Activated T-helper 2 cell treated with anti-CD3 and anti-CD28 coated beads, Interferon-gamma antibody, Interleukin-2, Interleukin-4, amounts not matched to agents 10 μg/mL and 5 μg/mL and 100 μg/mL, durations not matched to agents 14 hours and 24 hours and 36 hours (primary cell): Measurements from ENCODE around the gene KLK2. TPM values are rescaled to one million over a fixed set of nuclear protein-coding genes. Genes with fewer than 3 reads are reported as not detected.

Source experiments
- DNase-seq: peaks from one replicate; pipeline ENCODE4 v3.0.0; 2021; ENCODE audit warnings: low spot score
- H3K27ac Mint-ChIP-seq: one replicate; pipeline ENCODE4 v1.8.0; 2021; ENCODE audit warnings: mixed read lengths
- H3K27me3 Mint-ChIP-seq: one replicate; pipeline ENCODE4 v1.8.0; 2021; ENCODE audit warnings: low read depth, mixed read lengths
- H3K36me3 Mint-ChIP-seq: one replicate; pipeline ENCODE4 v1.8.0; 2021; ENCODE audit warnings: low read depth, mixed read lengths
- H3K4me1 Mint-ChIP-seq: one replicate; pipeline ENCODE4 v1.8.0; 2021; ENCODE audit warnings: low read depth, mixed read lengths
- H3K4me3 Mint-ChIP-seq: one replicate; pipeline ENCODE4 v1.8.0; 2021; ENCODE audit warnings: low read depth, mild to moderate bottlenecking, moderate library complexity, mixed read lengths
- H3K9me3 Mint-ChIP-seq: one replicate; pipeline ENCODE4 v1.8.0; 2021; ENCODE audit warnings: mixed read lengths
- intact Hi-C: fragments of 100-400 bp; cut with micrococcal nuclease; formaldehyde crosslinking; loops from one replicate; pipeline ENCODE4 v1.15.1; 2023
- total RNA-seq: library from RNA; stranded (reverse); gene quantifications from 2 replicates; pipeline ENCODE4 v1.2.3, GENCODE V29; 2022

KLK2 gene
- total RNA-seq, 1 donor from 2014 or later: not detected

- Mint-ChIP-seq H3K27ac (no peak overlapping the region), H3K9me3 (peaks cover 11% of the 10 kb centered on the region), H3K27me3 (peaks cover 21% of the 10 kb centered on the region)
These were observed 14.4 kb upstream of the KLK2 start for GRCh38 chr19:50858886-50859285.

GRCh38 chr19:50859849-50860248, 13.4 kb upstream of the KLK2 start:
- Mint-ChIP-seq H3K36me3 (no peaks in the 10 kb centered on the region), H3K4me1 (no peaks in the 10 kb centered on the region), H3K9me3 (peaks cover 11% of the 10 kb centered on the region), H3K27me3 (peaks cover 21% of the 10 kb centered on the region), H3K27ac (no peak overlapping the region), H3K4me3 (no peak overlapping the region)
- DNase-seq: no peak
- intact Hi-C loops: no loop called here

More at GRCh38 chr19:50858886-50859285, 14.4 kb upstream of the KLK2 start:
- intact Hi-C loops: no loop called here
- Mint-ChIP-seq H3K36me3 (no peaks in the 10 kb centered on the region), H3K4me1 (no peaks in the 10 kb centered on the region), H3K4me3 (no peak overlapping the region)
- DNase-seq: no peak

GRCh38 chr19:50861010-50861409, 12.2 kb upstream of the KLK2 start:
- Mint-ChIP-seq H3K36me3 (no peaks in the 10 kb centered on the region), H3K27ac (no peak overlapping the region), H3K27me3 (peaks cover 18% of the 10 kb centered on the region), H3K9me3 (peaks cover 11% of the 10 kb centered on the region), H3K4me3 (no peak overlapping the region), H3K4me1 (no peaks in the 10 kb centered on the region)
- intact Hi-C loops: no loop called here
- DNase-seq: no peak

GRCh38 chr19:50861496-50862286, 11.5 kb upstream of the KLK2 start:
- Mint-ChIP-seq H3K27me3 (peaks cover 21% of the 10 kb centered on the region), H3K36me3 (no peaks in the 10 kb centered on the region), H3K9me3 (peaks cover 11% of the 10 kb centered on the region), H3K4me3 (no peak overlapping the region), H3K4me1 (no peaks in the 10 kb centered on the region), H3K27ac (no peak overlapping the region)
- intact Hi-C loops: no loop called here
- DNase-seq: no peak

- no peaks in the 10 kb centered on the region for H3K36me3 Mint-ChIP-seq
- no peaks in the 10 kb centered on the region for H3K9me3 Mint-ChIP-seq
- no peak overlapping the region for H3K4me3 Mint-ChIP-seq
- DNase-seq: no peak
- H3K4me1 Mint-ChIP-seq: no peaks in the 10 kb centered on the region
- H3K27ac Mint-ChIP-seq: no peak overlapping the region
- intact Hi-C loops: no loop called here
- peaks cover 17% of the 10 kb centered on the region for H3K27me3 Mint-ChIP-seq
These were observed 3.8 kb upstream of the KLK2 start for GRCh38 chr19:50869479-50869878.

GRCh38 chr19:50870417-50871089, 2.7 kb upstream of the KLK2 start:
- intact Hi-C loops: no loop called here
- H3K36me3 Mint-ChIP-seq: no peaks in the 10 kb centered on the region
- no peak overlapping the region for H3K27ac Mint-ChIP-seq
- no peaks in the 10 kb centered on the region for H3K9me3 Mint-ChIP-seq
- no peak overlapping the region for H3K4me3 Mint-ChIP-seq
- no peak for DNase-seq
- H3K4me1 Mint-ChIP-seq: no peaks in the 10 kb centered on the region
- peaks cover 17% of the 10 kb centered on the region for H3K27me3 Mint-ChIP-seq

GRCh38 chr19:50874211-50874610, 972 bp downstream of the KLK2 start:
- DNase-seq: no peak
- Mint-ChIP-seq H3K9me3 (no peaks in the 10 kb centered on the region), H3K36me3 (no peaks in the 10 kb centered on the region), H3K4me3 (no peak overlapping the region), H3K4me1 (no peaks in the 10 kb centered on the region), H3K27me3 (peaks cover 11% of the 10 kb centered on the region), H3K27ac (no peak overlapping the region)
- intact Hi-C loops: no loop called here

- peaks cover 21% of the 10 kb centered on the region for H3K27me3 Mint-ChIP-seq
- H3K36me3 Mint-ChIP-seq: no peaks in the 10 kb centered on the region
- H3K4me3 Mint-ChIP-seq: no peak overlapping the region
- no peak for DNase-seq
- intact Hi-C loops: no loop called here
- H3K9me3 Mint-ChIP-seq: no peaks in the 10 kb centered on the region
- no peak overlapping the region for H3K27ac Mint-ChIP-seq
- no peaks in the 10 kb centered on the region for H3K4me1 Mint-ChIP-seq
These were observed 2.7 kb downstream of the KLK2 start for GRCh38 chr19:50875795-50876422.

- intact Hi-C loops: no loop called here
- Mint-ChIP-seq H3K9me3 (no peaks in the 10 kb centered on the region), H3K4me3 (no peak overlapping the region), H3K27me3 (peaks cover 16% of the 10 kb centered on the region), H3K27ac (no peak overlapping the region), H3K36me3 (no peaks in the 10 kb centered on the region), H3K4me1 (no peaks in the 10 kb centered on the region)
- no peak for DNase-seq
These were observed 3.2 kb downstream of the KLK2 start for GRCh38 chr19:50876456-50876855.

- Mint-ChIP-seq H3K27ac (no peak overlapping the region), H3K4me1 (no peaks in the 10 kb centered on the region), H3K4me3 (no peak overlapping the region), H3K27me3 (peaks cover 15% of the 10 kb centered on the region), H3K36me3 (no peaks in the 10 kb centered on the region), H3K9me3 (no peaks in the 10 kb centered on the region)
- intact Hi-C loops: no loop called here
- no peak for DNase-seq
These were observed 4.1 kb downstream of the KLK2 start for GRCh38 chr19:50877338-50877737.

- H3K9me3 Mint-ChIP-seq: no peaks in the 10 kb centered on the region
- H3K36me3 Mint-ChIP-seq: no peaks in the 10 kb centered on the region
- DNase-seq: no peak
- no peak overlapping the region for H3K27ac Mint-ChIP-seq
- H3K4me1 Mint-ChIP-seq: no peaks in the 10 kb centered on the region
- H3K27me3 Mint-ChIP-seq: peaks cover 16% of the 10 kb centered on the region
- intact Hi-C loops: no loop called here
- no peak overlapping the region for H3K4me3 Mint-ChIP-seq
These were observed 5.6 kb downstream of the KLK2 start for GRCh38 chr19:50878851-50879250.

- no peak overlapping the region for H3K27ac Mint-ChIP-seq
- no peaks in the 10 kb centered on the region for H3K4me1 Mint-ChIP-seq
- no peak overlapping the region for H3K4me3 Mint-ChIP-seq
- no peak for DNase-seq
- no peaks in the 10 kb centered on the region for H3K9me3 Mint-ChIP-seq
- no peaks in the 10 kb centered on the region for H3K36me3 Mint-ChIP-seq
- intact Hi-C loops: no loop called here
- peaks cover 17% of the 10 kb centered on the region for H3K27me3 Mint-ChIP-seq
These were observed 7.0 kb downstream of the KLK2 start for GRCh38 chr19:50880241-50880640.

GRCh38 chr19:50882188-50882587, 8.9 kb downstream of the KLK2 start:
- H3K9me3 Mint-ChIP-seq: no peaks in the 10 kb centered on the region
- no peak overlapping the region for H3K27ac Mint-ChIP-seq
- no peak for DNase-seq
- H3K4me1 Mint-ChIP-seq: no peaks in the 10 kb centered on the region
- H3K36me3 Mint-ChIP-seq: no peaks in the 10 kb centered on the region
- H3K4me3 Mint-ChIP-seq: no peak overlapping the region
- intact Hi-C loops: no loop called here
- H3K27me3 Mint-ChIP-seq: peaks cover 19% of the 10 kb centered on the region
